DND-41 (cell line): Measurements from ENCODE around the gene PDE4D.

Experiments
- CTCF ChIP-seq: IDR thresholded peaks from 2 replicates; pipeline ENCODE4 v1.5.1; 2012; ENCODE audit warnings: borderline replicate concordance, low read length, moderate library complexity, mild to moderate bottlenecking; ENCODE audit not compliant: poor library complexity, severe bottlenecking; ENCODE audit errors: extremely low read depth
- EZH2 ChIP-seq: IDR thresholded peaks from 3 replicates; pipeline ENCODE4 v1.6.1; 2012; ENCODE audit warnings: borderline replicate concordance, low read depth, mild to moderate bottlenecking, moderate library complexity, low read length, inconsistent platforms; ENCODE audit not compliant: severe bottlenecking

- TF ChIP-seq CTCF (no peak), EZH2 (no peak)
Measured at GRCh38 chr5:59079622-59080620, 813.6 kb downstream of the PDE4D start.
